GM13976 (cell line): ENCODE data around the gene ROBO1.
A peak's percentile ranks its signal among the peaks of the same experiment; 100 is the strongest.

ENCODE experiments used
- DNase-seq: peaks from one replicate; pipeline ENCODE4 v3.0.0; 2012; ENCODE audit warnings: low spot score
- CTCF ChIP-seq: IDR thresholded peaks from 2 replicates; pipeline ENCODE4 v1.5.1; 2012; ENCODE audit warnings: borderline replicate concordance, mild to moderate bottlenecking; ENCODE audit not compliant: insufficient read depth; ENCODE audit errors: extremely low read depth, missing control alignments, control extremely low read depth
- in situ Hi-C: fragments of 300-500 bp; cut with MboI; formaldehyde crosslinking; loops from one replicate; pipeline ENCODE4 v1.12.0; 2022; ENCODE audit warnings: low sequenced_read_pairs, mixed read lengths, inconsistent platforms; ENCODE audit not compliant: unreplicated experiment

Gene ROBO1

GRCh38 chr3:79018671-79019136, 749.1 kb downstream of the ROBO1 start:
- DNase-seq: peak; percentile 55
- in situ Hi-C loops: no loop called here

GRCh38 chr3:79018265-79018664, 749.5 kb downstream of the ROBO1 start:
- no peak for DNase-seq
- in situ Hi-C loops: no loop called here
- no peak for TF ChIP-seq CTCF

More at GRCh38 chr3:79018671-79019136, 749.1 kb downstream of the ROBO1 start:
- TF ChIP-seq CTCF: no peak

- in situ Hi-C loops: no loop called here
- DNase-seq: no peak
- TF ChIP-seq CTCF: no peak
Measured at GRCh38 chr3:79016587-79017376, 751.0 kb downstream of the ROBO1 start.

GRCh38 chr3:79015854-79016253, 751.9 kb downstream of the ROBO1 start:
- in situ Hi-C loops: no loop called here
- no peak for DNase-seq
- no peak for TF ChIP-seq CTCF

GRCh38 chr3:79012946-79013362, 754.8 kb downstream of the ROBO1 start:
- in situ Hi-C loops: no loop called here
- DNase-seq: no peak
- no peak for TF ChIP-seq CTCF

GRCh38 chr3:79012530-79012913, 755.3 kb downstream of the ROBO1 start:
- in situ Hi-C loops: no loop called here
- no peak for DNase-seq
- no peak for TF ChIP-seq CTCF
